Measurements from ENCODE around the gene COQ7.

- TF ChIP-seq CTCF (IDR thresholded peaks at IDR 0.05) (no peak), POLR2A (IDR thresholded peaks at IDR 0.05) (no peak)
Measured at GRCh38 chr16:19090916-19091315, 23.5 kb downstream of the COQ7 start.

All from prostate gland (tissue), 2 donors.